ENCODE measurements around the gene AMY2B. TPM values are rescaled to one million over a fixed set of nuclear protein-coding genes. Genes with fewer than 3 reads are reported as not detected.
"Not testable (repeated sequence)": the region's sequence is repeated elsewhere in the genome, so short reads cannot be mapped to it uniquely, and the experiment has no call there.

AMY2B gene
- 10 to 100 TPM; 63.1 to 63.7 TPM for total RNA-seq
- 1 to 10 TPM in 1 of 3 donors, under 1 TPM in 2; 0.67 to 1.6 (median 0.74) TPM for polyA plus RNA-seq
- 9.4 to 46.7 (median 34.8) reads per million in 6 experiments for total RNA-seq

DNA sequence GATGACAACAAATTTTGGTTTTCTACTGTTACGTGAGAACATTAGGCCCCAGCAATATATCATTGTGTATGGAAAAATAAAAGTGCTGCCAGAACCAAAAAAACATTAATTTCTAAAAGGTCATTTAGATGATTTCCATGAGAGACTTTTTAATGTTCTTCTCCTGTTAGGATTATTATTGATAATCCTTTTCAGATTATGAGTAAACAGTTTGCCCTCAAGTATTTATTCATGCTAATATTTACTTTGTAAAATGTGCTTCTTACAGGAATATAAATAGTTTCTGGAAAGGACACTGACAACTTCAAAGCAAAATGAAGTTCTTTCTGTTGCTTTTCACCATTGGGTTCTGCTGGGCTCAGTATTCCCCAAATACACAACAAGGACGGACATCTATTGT, at the start of gene AMY2B:
AMY2B (plus strand) TSS at position 301 of the 400 bp plus-strand sequence; CDS start at position 315, 14 bp downstream.
- H3K27ac Mint-ChIP-seq, DNase-seq, H3K27me3 Mint-ChIP-seq, H3K4me3 Mint-ChIP-seq, ATAC-seq, H3K4me1 Mint-ChIP-seq, POLR2A ChIA-PET, H3K9me3 Mint-ChIP-seq: not testable (repeated sequence)
- peaks cover 0 to 42% (median 29%) of the 10 kb centered on the region in 3 donors for H3K36me3 Mint-ChIP-seq

DNA sequence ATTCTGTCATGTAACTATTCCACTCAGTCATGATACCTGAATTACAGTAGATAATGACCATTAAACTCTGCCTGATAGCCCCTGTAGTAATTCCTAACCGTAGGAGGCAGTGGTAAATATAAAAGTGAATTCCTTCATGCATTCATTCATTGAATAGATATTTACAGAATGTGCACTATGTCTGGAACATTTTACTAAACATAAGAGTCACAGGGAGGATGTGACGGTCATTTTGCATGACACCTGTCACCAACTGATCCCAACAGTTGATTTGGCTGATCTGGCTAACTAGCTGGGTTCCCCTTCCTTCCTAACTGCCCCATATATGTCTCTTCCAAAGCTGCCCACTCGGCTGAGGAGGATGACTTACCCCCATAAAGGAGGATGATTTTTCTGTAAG, 48.0 kb upstream of the AMY2B start:
- no peak for ATAC-seq
- no peak for DNase-seq
- Mint-ChIP-seq H3K27me3 (no peaks in the 10 kb centered on the region), H3K27ac (no peak overlapping the region), H3K36me3 (peaks cover 0 to 5% (median 5%) of the 10 kb centered on the region in 3 donors), H3K4me1 (peaks cover 25 to 34% (median 29%) of the 10 kb centered on the region in 4 donors), H3K4me3 (no peak overlapping the region), H3K9me3 (no peaks in the 10 kb centered on the region)
- POLR2A ChIA-PET: no interaction called here

DNA sequence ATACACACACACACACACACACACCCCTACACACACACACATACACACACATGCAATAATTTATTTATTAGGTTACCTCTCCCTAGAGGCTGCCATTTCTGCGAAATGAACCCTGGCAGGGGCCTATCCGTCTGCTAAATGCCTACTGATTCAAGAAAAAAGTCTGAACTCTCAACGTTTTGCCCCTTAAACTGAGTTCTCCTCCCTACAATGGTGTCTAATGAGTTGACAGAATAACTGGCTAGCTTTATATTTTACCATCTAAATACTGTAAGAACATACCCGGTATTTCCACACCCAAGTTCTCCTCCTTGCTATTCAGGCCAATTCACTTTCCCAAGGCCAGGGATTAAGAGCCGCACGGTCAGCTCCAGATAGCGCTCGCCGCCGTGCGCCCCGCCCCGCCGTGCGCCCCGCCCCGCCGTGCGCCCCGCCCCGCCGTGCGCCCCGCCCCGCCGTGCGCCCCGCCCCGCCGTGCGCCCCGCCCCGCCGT, 46.2 kb upstream of the AMY2B start:
- Mint-ChIP-seq H3K27ac (peak overlapping the region; percentile 79 to 99 (median 88)), H3K36me3 (peaks cover 6 to 18% (median 9%) of the 10 kb centered on the region in 3 donors), H3K4me3 (peak overlapping the region; percentile 76 to 95 (median 86)), H3K4me1 (peaks cover 34 to 50% (median 46%) of the 10 kb centered on the region in 4 donors), H3K9me3 (no peaks in the 10 kb centered on the region), H3K27me3 (no peaks in the 10 kb centered on the region)
- ATAC-seq (peak; percentile 32 to 64), DNase-seq (peak in 4 of 10 donors; percentile 1 to 60 (median 56))
- POLR2A ChIA-PET: no interaction called here

DNA sequence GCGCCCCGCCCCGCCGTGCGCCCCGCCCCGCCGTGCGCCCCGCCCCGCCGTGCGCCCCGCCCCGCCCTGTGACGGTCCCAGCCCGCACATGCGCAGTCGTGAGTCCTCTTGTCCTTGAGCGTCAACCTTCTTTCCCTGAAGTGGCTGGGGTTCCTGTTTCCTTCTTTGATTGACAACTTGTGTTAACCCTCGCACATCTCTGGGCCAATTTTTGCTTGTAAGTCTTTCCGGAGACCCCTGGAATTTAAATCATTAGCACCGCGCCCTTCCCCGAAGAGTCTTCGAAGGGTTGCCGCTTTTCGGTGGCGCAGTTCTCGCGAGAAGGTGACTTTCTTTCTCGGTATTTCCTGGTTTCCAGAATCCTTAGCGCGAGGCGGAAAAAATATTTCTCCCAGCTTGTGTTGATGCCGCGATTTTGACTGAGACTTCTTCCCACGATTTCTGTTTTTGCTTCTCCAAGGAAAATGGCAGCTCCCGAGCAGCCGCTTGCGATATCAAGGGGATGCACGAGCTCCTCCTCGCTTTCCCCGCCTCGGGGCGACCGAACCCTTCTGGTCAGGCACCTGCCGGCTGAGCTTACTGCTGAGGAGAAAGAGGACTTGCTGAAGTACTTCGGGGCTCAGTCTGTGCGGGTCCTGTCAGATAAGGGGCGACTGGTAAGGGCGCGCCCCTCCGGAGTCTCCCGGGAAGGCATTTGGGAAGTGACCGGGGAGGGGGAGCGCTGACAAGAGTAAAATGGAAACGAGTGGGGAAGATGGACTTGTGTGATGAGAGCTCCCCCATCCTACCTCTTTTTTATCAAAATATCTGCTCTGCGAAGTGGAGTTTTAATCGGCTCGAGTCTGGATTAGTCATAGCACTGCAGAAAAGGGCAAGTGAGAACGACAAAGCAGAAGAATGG, 45.5 kb upstream of the AMY2B start, which contains the start of gene RNPC3:
RNPC3 (plus strand) TSS at position 93 of the 901 bp plus-strand sequence; CDS start at position 465, 372 bp downstream.
- Mint-ChIP-seq H3K9me3 (no peaks in the 10 kb centered on the region), H3K4me1 (peaks cover 38 to 57% (median 52%) of the 10 kb centered on the region in 4 donors), H3K27ac (peak within 1 kb of the TSS; percentile 96 to 100 (median 99)), H3K36me3 (peaks cover 6 to 24% (median 9%) of the 10 kb centered on the region in 3 donors), H3K4me3 (peak within 1 kb of the TSS; percentile 95 to 100 (median 99)), H3K27me3 (no peaks in the 10 kb centered on the region)
- DNase-seq (peak; percentile 78 to 96 (median 91)), ATAC-seq (peak; percentile 80 to 81)
- POLR2A ChIA-PET: interaction anchor here (0.9 kb wide), 1 partner anchor 11 kb away, joined by 5 read pairs; no protein-coding TSS in a partner anchor

DNA sequence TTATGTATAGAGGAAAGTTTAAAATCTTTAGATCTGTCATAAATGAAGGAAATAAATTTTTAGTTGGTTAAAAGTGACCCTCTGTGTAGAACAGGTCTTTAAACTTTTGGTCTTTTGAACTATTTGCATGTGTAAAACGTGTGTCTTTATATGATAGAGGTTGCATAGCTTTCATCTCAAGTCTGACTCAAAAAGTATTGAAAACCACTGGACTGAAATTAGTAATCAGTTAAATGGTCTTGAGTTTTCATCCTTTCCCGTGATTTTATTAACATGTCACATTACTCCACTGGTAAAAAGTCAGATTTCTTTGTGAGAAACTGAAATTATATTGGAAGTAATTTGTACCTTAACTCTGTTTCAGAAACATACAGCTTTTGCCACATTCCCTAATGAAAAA, 44.1 kb upstream of the AMY2B start:
- Mint-ChIP-seq H3K9me3 (no peaks in the 10 kb centered on the region), H3K4me1 (peaks cover 51 to 72% (median 66%) of the 10 kb centered on the region in 4 donors), H3K36me3 (peaks cover 12 to 38% (median 13%) of the 10 kb centered on the region in 3 donors), H3K27ac (peak overlapping the region in 8 of 10 donors; percentile 11 to 96 (median 60)), H3K4me3 (peak overlapping the region; percentile 49 to 100 (median 97)), H3K27me3 (no peaks in the 10 kb centered on the region)
- ATAC-seq (no peak), DNase-seq (no peak)
- POLR2A ChIA-PET: no interaction called here

DNA sequence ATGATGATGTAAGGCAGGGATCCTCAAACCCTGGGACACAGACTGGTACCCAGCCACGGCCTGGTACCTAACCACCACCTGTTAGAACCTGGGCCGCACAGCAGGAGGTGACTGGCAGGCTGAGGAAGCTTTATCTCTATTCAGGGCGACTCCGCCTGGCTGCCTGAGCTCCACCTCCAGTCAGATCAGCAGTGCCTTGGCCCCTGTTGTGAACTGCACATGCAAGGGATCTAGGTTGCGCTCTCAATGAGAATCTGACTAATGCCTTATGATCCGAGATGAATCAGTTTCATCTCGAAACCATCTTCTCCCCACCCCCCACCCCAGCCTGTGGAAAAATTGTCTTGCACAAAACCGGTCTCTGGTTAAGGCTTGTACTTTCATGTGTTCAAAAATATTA, 41.6 kb upstream of the AMY2B start:
- Mint-ChIP-seq H3K27ac (peak overlapping the region in 2 of 10 donors; percentile 1 to 36), H3K27me3 (no peaks in the 10 kb centered on the region), H3K36me3 (peaks cover 14 to 60% (median 17%) of the 10 kb centered on the region in 3 donors), H3K4me3 (peak overlapping the region in 2 of 10 donors; percentile 10 to 15), H3K4me1 (peaks cover 52 to 86% (median 78%) of the 10 kb centered on the region in 4 donors), H3K9me3 (no peaks in the 10 kb centered on the region)
- DNase-seq (no peak), ATAC-seq (no peak)
- POLR2A ChIA-PET: no interaction called here

DNA sequence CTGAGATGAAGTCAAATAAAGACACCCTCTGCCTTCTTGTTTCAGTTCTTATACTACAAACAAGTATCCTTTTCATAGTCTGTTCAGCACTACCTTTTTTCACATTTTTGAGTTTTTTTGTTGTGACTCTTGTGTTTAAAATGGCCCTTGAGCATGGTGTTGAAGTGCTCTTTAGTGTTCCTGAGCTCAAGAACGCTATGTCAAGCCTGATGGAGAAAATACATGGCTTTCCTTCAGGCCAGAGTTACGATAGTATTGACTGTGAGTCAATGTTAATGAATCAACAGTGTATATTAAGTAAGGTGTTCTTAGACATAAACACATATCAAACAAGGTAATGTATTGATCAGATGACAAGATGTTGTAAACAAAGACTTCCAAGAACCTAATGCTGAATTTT, 33.2 kb upstream of the AMY2B start:
- H3K36me3 Mint-ChIP-seq: peaks cover 13 to 79% (median 35%) of the 10 kb centered on the region in 3 donors
- H3K9me3 Mint-ChIP-seq: no peaks in the 10 kb centered on the region
- no peaks in the 10 kb centered on the region for H3K27me3 Mint-ChIP-seq

DNA sequence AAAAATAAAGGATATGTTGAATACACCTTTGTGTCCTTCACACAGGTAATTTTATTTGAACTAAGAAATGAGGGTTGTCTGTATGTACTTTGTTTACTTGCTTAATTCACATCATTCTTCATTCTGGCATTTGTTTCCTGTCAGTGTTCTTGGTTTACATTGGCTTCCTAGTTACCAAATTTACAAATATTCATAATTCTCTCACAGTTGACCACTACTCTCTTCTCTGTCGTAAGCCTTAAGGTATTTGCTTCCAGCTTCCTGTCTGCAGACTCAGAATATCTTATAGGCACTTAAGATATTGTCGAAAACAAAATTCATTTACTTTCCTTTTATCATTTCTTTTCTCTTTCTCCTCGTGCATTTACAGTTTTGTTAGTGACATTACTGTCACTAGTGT, 30.0 kb upstream of the AMY2B start:
- ATAC-seq (no peak), DNase-seq (no peak)
- Mint-ChIP-seq H3K9me3 (no peaks in the 10 kb centered on the region), H3K4me1 (peaks cover 0 to 3% (median 0%) of the 10 kb centered on the region in 4 donors), H3K27me3 (no peaks in the 10 kb centered on the region), H3K4me3 (no peak overlapping the region), H3K27ac (no peak overlapping the region), H3K36me3 (peaks cover 17 to 81% (median 43%) of the 10 kb centered on the region in 3 donors)
- POLR2A ChIA-PET: no interaction called here

More for the DNA sequence above, 33.2 kb upstream of the AMY2B start:
- no peak overlapping the region for H3K4me3 Mint-ChIP-seq
- DNase-seq (no peak), ATAC-seq (no peak)
- H3K4me1 Mint-ChIP-seq: peaks cover 5 to 9% (median 8%) of the 10 kb centered on the region in 4 donors
- no peak overlapping the region for H3K27ac Mint-ChIP-seq
- POLR2A ChIA-PET: no interaction called here

DNA sequence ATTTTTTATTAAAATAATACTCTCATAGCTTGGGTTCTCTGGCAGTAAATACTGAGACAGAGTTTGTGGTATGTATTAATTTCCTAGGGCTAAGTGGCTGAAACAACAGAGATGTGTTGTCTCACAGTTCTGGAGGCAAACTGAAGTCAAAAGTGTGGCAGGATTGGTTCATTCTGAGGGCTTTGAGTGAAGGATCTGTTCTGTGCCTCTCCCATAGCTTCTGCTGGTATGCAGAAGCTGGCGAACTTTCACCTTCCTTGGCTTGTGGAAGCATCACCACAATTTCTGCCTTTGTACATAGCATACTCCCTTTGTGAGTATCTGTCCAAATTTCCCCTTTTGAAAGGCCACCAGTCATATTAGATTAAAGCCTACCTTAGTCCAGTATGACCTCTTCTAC, 24.9 kb upstream of the AMY2B start:
- no peak for ATAC-seq
- H3K27ac Mint-ChIP-seq: no peak overlapping the region
- no peak overlapping the region for H3K4me3 Mint-ChIP-seq
- H3K4me1 Mint-ChIP-seq: peaks cover 0 to 6% (median 0%) of the 10 kb centered on the region in 4 donors
- DNase-seq: no peak
- no peaks in the 10 kb centered on the region for H3K9me3 Mint-ChIP-seq
- peaks cover 20 to 86% (median 32%) of the 10 kb centered on the region in 3 donors for H3K36me3 Mint-ChIP-seq
- no peaks in the 10 kb centered on the region for H3K27me3 Mint-ChIP-seq
- POLR2A ChIA-PET: no interaction called here

DNA sequence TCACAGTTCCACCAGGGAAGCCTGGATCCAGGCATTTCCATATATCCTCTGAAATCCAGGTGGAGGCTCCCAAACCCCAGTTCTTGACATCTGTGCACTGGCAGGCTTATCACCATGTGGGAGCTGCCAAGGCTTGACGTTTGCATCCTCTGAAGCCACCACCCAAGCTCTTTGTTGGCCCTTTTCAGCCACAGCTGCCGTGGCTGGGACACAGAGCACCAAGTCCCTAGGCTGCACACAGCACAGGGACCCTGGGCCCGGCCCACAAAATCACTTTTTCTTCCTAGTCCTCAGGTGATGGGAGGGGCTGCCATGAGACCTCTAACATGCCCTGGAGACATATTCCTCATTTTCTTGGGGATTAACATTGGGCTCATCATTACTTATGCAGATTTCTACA, 23.5 kb upstream of the AMY2B start:
- Mint-ChIP-seq H3K36me3 (peaks cover 14 to 85% (median 34%) of the 10 kb centered on the region in 3 donors), H3K27me3 (no peaks in the 10 kb centered on the region), H3K9me3 (no peaks in the 10 kb centered on the region), H3K27ac (peak overlapping the region in 2 of 10 donors; percentile 29 to 61), H3K4me1 (peaks cover 0 to 3% (median 0%) of the 10 kb centered on the region in 4 donors), H3K4me3 (no peak overlapping the region)
- POLR2A ChIA-PET: no interaction called here
- DNase-seq: no peak
- ATAC-seq: no peak

DNA sequence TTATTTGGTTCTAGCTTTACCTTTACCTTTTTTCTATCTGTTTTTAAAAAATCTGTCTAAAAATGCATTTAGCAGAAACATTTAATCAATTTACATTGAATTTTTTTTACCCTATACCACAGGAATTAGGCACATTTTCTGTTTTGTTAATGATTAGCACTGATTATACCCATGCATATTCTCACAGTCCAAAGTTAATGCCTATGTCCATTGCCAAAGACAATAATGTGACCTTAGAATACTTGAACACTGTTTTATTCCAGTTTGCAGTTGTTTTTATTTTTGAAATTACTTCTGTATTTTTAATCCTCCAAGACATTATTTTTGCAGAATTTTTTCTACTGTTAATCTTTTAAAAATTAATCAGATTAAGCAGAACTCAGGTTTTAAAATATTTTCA, 11.0 kb upstream of the AMY2B start:
- Mint-ChIP-seq H3K4me3 (no peak overlapping the region), H3K9me3 (no peaks in the 10 kb centered on the region), H3K27ac (no peak overlapping the region), H3K27me3 (no peaks in the 10 kb centered on the region), H3K36me3 (peaks cover 0 to 24% (median 11%) of the 10 kb centered on the region in 3 donors), H3K4me1 (peaks cover 0 to 3% (median 2%) of the 10 kb centered on the region in 4 donors)
- ATAC-seq (no peak), DNase-seq (no peak)
- POLR2A ChIA-PET: no interaction called here

DNA sequence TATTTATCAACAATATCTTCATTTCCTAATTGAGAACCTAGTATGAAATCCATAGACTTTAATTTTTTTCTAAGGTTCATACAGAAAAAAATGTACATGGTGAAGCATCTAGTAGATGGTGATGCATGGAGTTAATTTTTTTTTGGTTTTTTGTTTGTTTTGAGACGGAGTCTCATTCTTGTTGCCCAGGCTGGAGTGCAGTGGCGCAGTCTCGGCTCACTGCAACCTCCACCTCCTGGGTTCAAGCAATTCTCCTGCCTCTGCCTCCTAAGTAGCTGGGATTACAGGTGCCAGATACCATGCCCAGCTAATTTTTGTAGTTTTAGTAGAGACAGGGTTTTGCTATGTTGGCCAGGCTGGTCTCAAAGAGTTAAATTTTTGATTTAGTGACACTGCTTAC, 10.3 kb upstream of the AMY2B start:
- H3K4me3 Mint-ChIP-seq, POLR2A ChIA-PET, ATAC-seq, H3K9me3 Mint-ChIP-seq, DNase-seq, H3K27ac Mint-ChIP-seq, H3K27me3 Mint-ChIP-seq, H3K4me1 Mint-ChIP-seq: not testable (repeated sequence)
- H3K36me3 Mint-ChIP-seq: peaks cover 0 to 20% (median 7%) of the 10 kb centered on the region in 3 donors
